SU-DHL-6 (cell line): ENCODE measurements around the gene PDGFA.

ENCODE experiments used
- CTCF ChIP-seq: fragments of 200-600 bp; sonication (generic); IDR thresholded peaks from one replicate; pipeline ENCODE4 v1.5.1; 2017; ENCODE audit warnings: antibody characterized with exemption, mild to moderate bottlenecking, low read length, moderate library complexity; ENCODE audit not compliant: insufficient read depth, poor library complexity, severe bottlenecking
- EZH2phosphoT487 ChIP-seq: fragments of 200-600 bp; sonication (generic), shearing (Covaris generic); conservative IDR thresholded peaks from 2 replicates; pipeline ENCODE4 v1.6.1; 2018; ENCODE audit warnings: mild to moderate bottlenecking, antibody characterized with exemption, low read length, moderate library complexity, mixed read lengths

- TF ChIP-seq CTCF (no peak), EZH2phosphoT487 (no peak)
Measured at GRCh38 chr7:537911-538634, 18.4 kb upstream of the PDGFA start.
